Prostate gland (tissue), 2 donors: ENCODE measurements around the gene CABP5. TPM values are rescaled to one million over a fixed set of nuclear protein-coding genes. Genes with fewer than 3 reads are reported as not detected.

Experiments
- DNase-seq: peaks from one replicate; pipeline ENCODE4 v3.0.0-alpha.2; 2019; ENCODE audit warnings: low spot score
- H3K27ac ChIP-seq, 2 donors: fragments of 200-600 bp; sonication (generic); 2 replicates each; pipeline ENCODE4 v1.5.1; 2017 to 2019
- H3K27me3 ChIP-seq: fragments of 200-600 bp; sonication (generic); replicated peaks from 2 replicates; pipeline ENCODE4 v1.5.1; 2019; ENCODE audit not compliant: insufficient read depth
- H3K36me3 ChIP-seq, 2 donors: fragments of 200-600 bp; sonication (generic); 1 replicate in 1 of 2; 2 replicates in 1 of 2; pipeline versions ENCODE4 v1.5.1 to v1.8.1; 2017 to 2019
- H3K4me1 ChIP-seq: fragments of 200-600 bp; sonication (generic); replicated peaks from 2 replicates; pipeline ENCODE4 v1.5.1; 2019
- H3K4me3 ChIP-seq, 2 donors: fragments of 200-600 bp; sonication (generic); 2 replicates each; pipeline ENCODE4 v1.5.1; 2017 to 2019
- H3K9me3 ChIP-seq: fragments of 200-600 bp; sonication (generic); 2 replicates; pipeline ENCODE4 v1.5.1; 2017
- CTCF ChIP-seq, 4 experiments: fragments of 200-600 bp in 2 of 4; fragments of 450-650 bp in 2 of 4; sonication (generic) in 2 of 4; IDR thresholded peaks; 1 replicate in 3 of 4; 2 replicates in 1 of 4; pipeline ENCODE4 v1.5.1; 2016 to 2019; ENCODE audit warnings: antibody characterized with exemption in 4 of 4, mild to moderate bottlenecking in 2 of 4, moderate library complexity in 2 of 4
- POLR2A ChIP-seq: fragments of 450-650 bp; IDR thresholded peaks from one replicate; pipeline ENCODE4 v1.6.1; 2016; ENCODE audit warnings: antibody characterized with exemption, mild to moderate bottlenecking
- POLR2AphosphoS5 ChIP-seq: sonication (generic); formaldehyde crosslinking; IDR thresholded peaks from one replicate; pipeline ENCODE4 v1.6.1; 2017; ENCODE audit warnings: antibody characterized with exemption
- WGBS: methylation state at CpG from one replicate; pipeline ENCODE4 v1.1.5; 2018; 5-methylcytosine and 5-hydroxymethylcytosine counted together
- intact Hi-C: fragments of 100-400 bp; cut with DNase I; formaldehyde crosslinking; loops from one replicate; pipeline ENCODE4 v1.14.2; 2022
- total RNA-seq, 2 donors: library from RNA; depleted of rRNA; stranded (reverse); fragments of >200 nt; gene quantifications; one replicate each; pipeline ENCODE4 v1.1.0, GENCODE V29; 2016

Gene CABP5
- total RNA-seq, 2 donors from 2014 or later = not detected

- TF ChIP-seq POLR2A (no peak), POLR2AphosphoS5 (no peak), CTCF (IDR thresholded peaks at IDR 0.05) (no peak)
- Histone ChIP-seq H3K4me3 (no peak overlapping the region), H3K36me3 (no peaks in the 10 kb centered on the region), H3K9me3 (no peaks in the 10 kb centered on the region), H3K27ac (no peak overlapping the region), H3K4me1 (no peaks in the 10 kb centered on the region), H3K27me3 (no peaks in the 10 kb centered on the region)
- 76% methylated on average over 10 of the region's 10 CpGs for WGBS
- no peak for DNase-seq
- intact Hi-C loops = no loop called here
Observed at GRCh38 chr19:48051335-48052033, 7.6 kb upstream of the CABP5 start.

GRCh38 chr19:48044561-48044960, 682 bp upstream of the CABP5 start:
- no peaks in the 10 kb centered on the region for H3K36me3 ChIP-seq
- intact Hi-C loops = no loop called here
- 85% methylated on average over 5 of the region's 5 CpGs for WGBS
- H3K27ac ChIP-seq = no peak overlapping the region
- H3K9me3 ChIP-seq = no peaks in the 10 kb centered on the region
- no peaks in the 10 kb centered on the region for H3K27me3 ChIP-seq
- DNase-seq = no peak
- H3K4me1 ChIP-seq = no peaks in the 10 kb centered on the region
- TF ChIP-seq CTCF (IDR thresholded peaks at IDR 0.05) (no peak), POLR2AphosphoS5 (no peak), POLR2A (no peak)
- H3K4me3 ChIP-seq = no peak overlapping the region

GRCh38 chr19:48041877-48042580, 1.9 kb downstream of the CABP5 start:
- Histone ChIP-seq H3K27me3 (no peaks in the 10 kb centered on the region), H3K27ac (no peak overlapping the region), H3K4me1 (no peaks in the 10 kb centered on the region), H3K36me3 (no peaks in the 10 kb centered on the region), H3K9me3 (no peaks in the 10 kb centered on the region), H3K4me3 (no peak overlapping the region)
- no peak for TF ChIP-seq POLR2AphosphoS5
- 55% methylated on average over 2 of the region's 2 CpGs for WGBS
- intact Hi-C loops = no loop called here
- DNase-seq = no peak

DNA sequence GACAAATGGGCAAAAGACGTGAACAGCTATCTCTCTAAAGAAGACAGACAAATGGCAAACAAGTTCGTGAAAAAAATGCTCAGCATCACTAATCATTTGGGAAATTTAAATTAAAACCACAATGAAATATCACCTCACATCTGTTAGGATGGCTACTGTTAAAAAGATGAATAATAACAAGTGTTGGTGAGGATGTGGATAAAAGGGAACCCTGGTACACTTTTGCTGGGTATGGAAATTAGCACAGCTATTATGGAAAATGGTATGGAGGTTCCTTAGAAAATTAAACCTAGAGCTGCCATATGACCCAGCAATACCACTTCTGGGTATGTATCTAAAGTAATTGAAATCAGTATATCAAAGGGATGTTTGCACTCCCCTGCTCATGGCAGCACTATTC, 7.1 kb downstream of the CABP5 start:
- H3K36me3 ChIP-seq = no peaks in the 10 kb centered on the region
- H3K9me3 ChIP-seq = no peaks in the 10 kb centered on the region
- no peak overlapping the region for H3K4me3 ChIP-seq
- intact Hi-C loops = no loop called here
- no peak for DNase-seq
- H3K27me3 ChIP-seq = no peaks in the 10 kb centered on the region
- no peaks in the 10 kb centered on the region for H3K4me1 ChIP-seq
- WGBS = 91% methylated on average over 2 of the region's 2 CpGs
- TF ChIP-seq POLR2AphosphoS5 (no peak), CTCF (IDR thresholded peaks at IDR 0.05) (no peak), POLR2A (no peak)
- H3K27ac ChIP-seq = no peak overlapping the region

- H3K27me3 ChIP-seq = peaks cover 2% of the 10 kb centered on the region
- no peak overlapping the region for H3K4me3 ChIP-seq
- intact Hi-C loops = no loop called here
- DNase-seq = no peak
- no peaks in the 10 kb centered on the region for H3K9me3 ChIP-seq
- H3K36me3 ChIP-seq = no peaks in the 10 kb centered on the region
- no peak for TF ChIP-seq POLR2A
- H3K4me1 ChIP-seq = no peaks in the 10 kb centered on the region
- no peak overlapping the region for H3K27ac ChIP-seq
- 57% methylated on average over 5 of the region's 5 CpGs for WGBS
Observed at GRCh38 chr19:48033604-48034003, 10.3 kb downstream of the CABP5 start.

DNA sequence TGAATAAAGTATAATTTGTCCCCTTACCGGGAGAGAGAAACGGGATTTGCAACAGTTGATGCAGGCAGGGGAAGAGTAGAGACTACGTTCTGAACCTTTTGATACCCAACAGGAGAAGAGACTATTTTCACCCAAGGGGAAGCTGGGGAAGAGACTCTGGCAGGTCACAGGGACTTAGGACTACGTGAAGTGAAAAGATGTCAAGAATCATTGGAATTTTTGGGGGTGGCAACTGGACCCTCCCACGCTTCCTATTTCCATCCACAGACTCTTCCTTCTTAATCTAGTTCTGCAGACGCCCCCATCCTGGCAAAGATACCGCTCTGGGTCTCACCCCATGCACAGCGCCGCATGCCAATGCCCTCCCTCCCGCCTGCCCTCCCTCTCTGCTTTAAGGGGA, 13.8 kb downstream of the CABP5 start:
- TF ChIP-seq CTCF (IDR thresholded peaks at IDR 0.05) (no peak), POLR2AphosphoS5 (no peak), POLR2A (no peak)
- no peak overlapping the region for H3K27ac ChIP-seq
- DNase-seq = no peak
- no peaks in the 10 kb centered on the region for H3K36me3 ChIP-seq
- H3K4me1 ChIP-seq = no peaks in the 10 kb centered on the region
- no peaks in the 10 kb centered on the region for H3K9me3 ChIP-seq
- WGBS = 61% methylated on average over 10 of the region's 10 CpGs
- no peak overlapping the region for H3K4me3 ChIP-seq
- intact Hi-C loops = no loop called here
- peaks cover 2% of the 10 kb centered on the region for H3K27me3 ChIP-seq
